ENCODE data around the gene AGTR1.

The AGTR1 gene

GRCh38 chr3:148697306-148698189 lies at the start of gene AGTR1:
TSS of gene AGTR1 (plus strand) at chr3:148697903. CDS start at chr3:148741036, 43,133 bp downstream.
- peak; percentile 48 for DNase-seq

- DNase-seq, result no peak
Measured at GRCh38 chr3:148648685-148649352, 48.9 kb upstream of the AGTR1 start.

- DNase-seq, result no peak
Measured at GRCh38 chr3:148651549-148651948, 46.2 kb upstream of the AGTR1 start.

GRCh38 chr3:148654433-148654832 lies 43.3 kb upstream of the AGTR1 start:
- DNase-seq, result no peak

- no peak for DNase-seq
Measured at GRCh38 chr3:148657470-148657869, 40.2 kb upstream of the AGTR1 start.

- no peak for DNase-seq
Measured at GRCh38 chr3:148659512-148659911, 38.2 kb upstream of the AGTR1 start.

GRCh38 chr3:148680289-148680688 lies 17.4 kb upstream of the AGTR1 start:
- no peak for DNase-seq

GRCh38 chr3:148681080-148681479 lies 16.6 kb upstream of the AGTR1 start:
- no peak for DNase-seq

GRCh38 chr3:148682997-148683396 lies 14.7 kb upstream of the AGTR1 start:
- no peak for DNase-seq

- DNase-seq, result no peak
Measured at GRCh38 chr3:148694116-148694515, 3.6 kb upstream of the AGTR1 start.

- DNase-seq, result no peak
Measured at GRCh38 chr3:148698190-148698810, 597 bp downstream of the AGTR1 start.

- no peak for DNase-seq
Measured at GRCh38 chr3:148705314-148705713, 7.6 kb downstream of the AGTR1 start.

GRCh38 chr3:148707601-148708380 lies 10.1 kb downstream of the AGTR1 start:
- DNase-seq, result no peak

GRCh38 chr3:148708409-148708808 lies 10.7 kb downstream of the AGTR1 start:
- DNase-seq, result no peak

GRCh38 chr3:148709560-148710253 lies 12.0 kb downstream of the AGTR1 start:
- DNase-seq, result no peak

GRCh38 chr3:148710665-148711064 lies 13.0 kb downstream of the AGTR1 start:
- DNase-seq, result no peak

- no peak for DNase-seq
Measured at GRCh38 chr3:148711981-148712666, 14.4 kb downstream of the AGTR1 start.

GRCh38 chr3:148714521-148714920 lies 16.8 kb downstream of the AGTR1 start:
- DNase-seq, result no peak

- DNase-seq, result no peak
Measured at GRCh38 chr3:148716657-148717056, 19.0 kb downstream of the AGTR1 start.

GRCh38 chr3:148717885-148718561 lies 20.3 kb downstream of the AGTR1 start:
- no peak for DNase-seq
